CD4-positive, alpha-beta T cell treated with Interleukin-15 for 1 hour (primary cell): Measurements from ENCODE around the gene STAM2.
"Not testable (repeated sequence)": the region's sequence is repeated elsewhere in the genome, so short reads cannot be mapped to it uniquely, and the experiment has no call there.

Experiments
- DNase-seq: peaks from one replicate; pipeline ENCODE4 v3.0.0-alpha.2; 2020

The STAM2 gene

GRCh38 chr2:152172201-152172785 lies 3.3 kb downstream of the STAM2 start:
- not testable (repeated sequence) for DNase-seq

DNA sequence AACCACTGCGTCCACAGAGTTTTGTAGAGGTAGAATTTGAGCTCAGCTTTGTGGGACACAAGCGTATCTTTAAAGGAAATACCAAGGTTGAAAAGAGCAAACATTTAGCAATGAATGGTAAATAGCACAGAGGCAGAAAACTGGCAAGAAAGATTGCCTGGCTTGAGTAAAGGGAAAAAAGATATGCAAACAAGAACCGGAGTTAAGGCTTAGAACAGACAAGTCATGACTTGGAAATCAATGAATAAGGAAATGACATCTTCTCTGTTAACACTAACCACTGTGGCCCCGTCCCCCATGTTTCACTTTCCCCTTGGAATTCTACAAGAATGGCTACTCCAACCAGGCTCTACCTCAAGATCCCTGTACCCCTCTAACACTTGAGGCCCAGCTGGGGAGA lies 3.8 kb downstream of the STAM2 start:
- no peak for DNase-seq

GRCh38 chr2:152169158-152169557 lies 6.4 kb downstream of the STAM2 start:
- DNase-seq: not testable (repeated sequence)

- DNase-seq: not testable (repeated sequence)
Observed at GRCh38 chr2:152167470-152167869, 8.1 kb downstream of the STAM2 start.

- no peak for DNase-seq
Observed at GRCh38 chr2:152167065-152167464, 8.5 kb downstream of the STAM2 start.

DNA sequence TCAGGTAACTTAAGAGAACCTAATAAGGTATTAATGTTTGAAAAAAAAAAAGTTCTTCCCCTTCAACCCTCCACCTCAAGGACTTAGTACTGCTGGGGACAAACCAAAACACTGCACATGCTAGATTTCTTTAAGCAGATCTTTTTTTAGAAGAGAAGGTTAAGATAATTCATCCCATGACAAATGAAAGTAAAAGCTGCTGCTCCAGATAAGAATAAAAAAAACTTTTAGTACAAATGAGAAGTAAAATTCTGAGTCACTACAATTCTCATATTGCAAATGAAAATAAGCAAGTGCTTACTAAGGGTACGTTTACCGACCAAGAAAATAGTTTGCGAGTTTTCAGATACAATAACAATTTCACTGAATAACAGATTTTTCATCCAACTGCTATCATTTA lies 8.9 kb downstream of the STAM2 start:
- no peak for DNase-seq

DNA sequence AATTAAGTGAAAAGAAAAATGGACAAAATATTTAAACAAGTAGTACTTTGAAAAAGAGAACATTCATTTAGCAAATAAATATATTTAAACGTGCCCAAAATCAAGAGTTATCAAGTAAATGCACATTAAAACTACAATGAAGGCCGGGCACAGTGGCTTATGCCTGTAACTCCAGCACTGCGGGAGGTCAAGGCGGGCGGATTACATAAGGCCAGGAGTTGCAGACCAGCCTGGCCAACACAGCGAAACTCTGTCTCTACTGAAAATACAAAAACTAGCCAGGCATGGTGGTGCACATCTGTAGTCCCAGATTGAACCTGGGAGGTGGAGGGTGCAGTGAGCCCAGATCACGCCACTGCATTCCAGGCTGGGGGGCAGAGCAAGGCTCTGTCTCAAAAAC lies 9.8 kb downstream of the STAM2 start:
- DNase-seq: no peak

DNA sequence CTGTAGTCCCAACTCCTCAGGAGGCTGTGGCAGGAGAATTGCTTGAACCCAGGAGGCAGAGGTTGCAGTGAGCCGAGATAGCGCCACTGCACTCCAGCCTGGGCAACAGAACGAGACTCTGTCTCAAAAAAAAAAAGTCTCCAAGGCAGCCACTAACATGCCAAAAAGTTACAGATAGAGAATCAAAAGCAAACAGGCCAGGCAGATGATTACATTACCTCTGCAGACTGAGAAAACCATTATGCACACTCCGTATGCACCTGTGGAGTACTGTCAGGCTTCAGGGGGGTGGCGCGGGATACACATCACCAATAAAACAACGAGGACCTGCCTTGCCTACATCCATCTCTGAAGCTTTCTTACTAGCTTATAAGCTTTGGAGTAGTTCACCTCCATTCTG lies 10.3 kb downstream of the STAM2 start:
- no peak for DNase-seq

GRCh38 chr2:152163669-152164068 lies 11.9 kb downstream of the STAM2 start:
- not testable (repeated sequence) for DNase-seq

- DNase-seq: no peak
Observed at GRCh38 chr2:152162141-152162540, 13.4 kb downstream of the STAM2 start.

GRCh38 chr2:152161598-152161997 lies 14.0 kb downstream of the STAM2 start:
- no peak for DNase-seq

- not testable (repeated sequence) for DNase-seq
Observed at GRCh38 chr2:152160378-152160777, 15.2 kb downstream of the STAM2 start.

GRCh38 chr2:152157253-152157652 lies 18.3 kb downstream of the STAM2 start:
- DNase-seq: no peak

GRCh38 chr2:152155209-152155608 lies 20.4 kb downstream of the STAM2 start:
- no peak for DNase-seq

GRCh38 chr2:152154462-152154861 lies 21.1 kb downstream of the STAM2 start:
- no peak for DNase-seq

GRCh38 chr2:152134488-152135280 lies 40.9 kb downstream of the STAM2 start:
- no peak for DNase-seq

GRCh38 chr2:152132306-152132705 lies 43.3 kb downstream of the STAM2 start:
- no peak for DNase-seq

DNA sequence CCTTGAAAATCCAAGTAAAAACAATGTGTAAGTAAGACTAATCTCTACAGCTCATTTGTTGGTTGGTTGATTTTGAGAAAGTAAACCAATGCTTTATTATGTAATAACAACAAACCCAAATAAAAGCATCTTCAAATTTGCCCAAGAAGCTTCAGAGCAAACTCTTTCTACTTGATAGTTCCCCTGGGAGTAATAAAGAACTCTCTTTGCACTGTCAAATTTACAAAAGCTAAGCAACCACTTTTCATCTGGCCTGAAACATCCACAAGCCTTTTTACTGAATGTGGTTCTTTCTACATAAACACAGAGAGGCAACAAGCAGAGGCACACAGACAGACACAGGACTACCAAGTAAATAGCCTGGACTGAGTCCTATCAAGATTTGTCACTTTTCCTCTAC lies 47.9 kb downstream of the STAM2 start:
- DNase-seq: no peak

DNA sequence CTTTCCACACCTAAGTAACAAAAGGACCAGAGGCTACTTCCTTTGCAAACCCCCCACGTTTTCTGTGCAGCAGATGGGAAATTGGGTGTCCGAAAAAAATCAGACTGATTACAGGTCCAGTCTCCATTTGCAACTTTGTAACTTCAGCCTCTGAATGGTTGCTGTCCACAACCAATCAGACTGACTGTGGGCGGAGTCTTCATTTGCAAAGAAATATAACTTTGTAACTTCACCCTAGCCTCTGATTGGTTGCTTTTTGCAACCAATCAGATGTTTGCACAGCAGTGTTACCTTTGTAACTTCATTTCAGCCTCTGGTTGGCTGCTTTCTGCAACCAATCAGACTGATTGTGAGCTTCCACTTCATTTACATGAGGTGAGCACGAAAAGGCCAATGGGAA lies 48.9 kb downstream of the STAM2 start:
- no peak for DNase-seq

DNA sequence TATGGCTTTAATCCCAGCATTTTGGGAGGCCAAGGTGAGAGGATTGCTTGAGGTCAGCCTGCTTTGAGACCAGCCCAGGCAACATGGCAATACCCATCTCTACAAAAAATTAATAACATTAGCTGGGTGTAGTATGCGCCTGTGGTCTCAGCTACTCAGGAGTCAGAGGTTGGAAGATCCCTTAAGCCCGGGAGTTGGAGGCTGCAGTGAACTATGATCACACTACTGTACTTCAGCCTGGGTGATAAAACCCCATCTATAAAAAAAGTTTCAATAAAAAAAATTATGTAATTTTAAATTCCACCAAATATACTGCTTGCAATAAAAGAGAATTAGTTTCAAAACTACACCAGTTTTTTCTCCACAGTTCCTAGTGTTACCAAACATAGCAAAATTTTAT lies 53.4 kb downstream of the STAM2 start:
- DNase-seq: no peak

DNA sequence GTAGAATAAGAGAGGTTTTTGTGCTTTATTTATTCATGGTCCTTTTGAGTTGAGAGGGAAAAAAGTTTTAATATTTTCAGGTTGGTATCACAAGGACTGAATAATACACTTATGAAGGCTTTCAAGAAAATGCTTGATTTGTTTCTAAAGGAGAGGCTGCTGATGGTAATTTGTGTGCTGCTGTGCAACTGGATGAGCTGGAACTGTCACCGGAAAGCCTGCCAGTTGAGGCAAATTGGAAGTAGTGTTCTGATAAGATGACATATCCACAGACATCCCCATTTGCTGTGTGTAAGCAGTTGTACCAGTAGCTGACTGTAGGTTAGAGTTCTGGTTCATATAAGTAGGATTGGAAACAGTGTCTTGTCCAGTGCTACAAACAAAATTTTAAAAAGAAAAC lies 55.1 kb downstream of the STAM2 start:
- no peak for DNase-seq

DNA sequence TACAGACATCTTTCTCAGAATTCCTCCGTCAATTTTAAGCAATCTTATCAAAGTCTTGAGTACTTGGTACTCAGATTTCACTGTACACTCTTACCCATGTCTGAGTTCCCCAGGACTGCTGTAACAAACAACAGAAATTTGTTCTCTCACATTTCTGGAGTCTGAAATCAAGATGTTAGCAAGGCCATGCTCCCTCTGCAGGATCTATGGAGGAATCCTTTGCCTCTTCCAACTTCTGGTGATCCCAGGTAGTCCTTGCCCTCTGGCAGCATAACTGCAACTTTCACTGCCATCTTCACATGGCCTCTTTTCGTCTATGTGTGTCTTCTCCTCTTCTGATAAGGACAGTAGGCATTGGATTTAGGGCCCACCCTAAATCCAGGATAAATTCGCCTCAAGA lies 59.6 kb downstream of the STAM2 start:
- no peak for DNase-seq

- no peak for DNase-seq
Observed at GRCh38 chr2:152114366-152114765, 61.2 kb downstream of the STAM2 start.

DNA sequence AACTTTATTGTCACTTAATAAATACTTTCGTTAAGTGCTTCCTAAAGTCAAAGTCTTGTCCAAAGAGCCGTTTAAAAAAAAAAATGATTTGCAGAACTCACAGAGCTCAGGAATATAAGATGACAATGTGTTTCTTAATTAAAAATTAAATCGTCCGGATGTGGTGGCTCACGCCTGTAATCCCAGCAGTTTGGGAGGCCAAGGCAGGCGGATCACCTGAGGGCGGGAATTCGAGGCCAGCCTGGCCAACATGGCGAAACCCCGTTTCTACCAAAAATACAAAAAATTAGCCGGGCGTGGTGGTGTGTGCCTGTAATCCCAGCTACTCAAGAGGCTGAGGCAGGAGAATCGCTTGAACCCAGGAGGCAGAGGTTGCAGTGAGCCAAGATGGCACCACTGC lies 68.4 kb downstream of the STAM2 start:
- DNase-seq: not testable (repeated sequence)

DNA sequence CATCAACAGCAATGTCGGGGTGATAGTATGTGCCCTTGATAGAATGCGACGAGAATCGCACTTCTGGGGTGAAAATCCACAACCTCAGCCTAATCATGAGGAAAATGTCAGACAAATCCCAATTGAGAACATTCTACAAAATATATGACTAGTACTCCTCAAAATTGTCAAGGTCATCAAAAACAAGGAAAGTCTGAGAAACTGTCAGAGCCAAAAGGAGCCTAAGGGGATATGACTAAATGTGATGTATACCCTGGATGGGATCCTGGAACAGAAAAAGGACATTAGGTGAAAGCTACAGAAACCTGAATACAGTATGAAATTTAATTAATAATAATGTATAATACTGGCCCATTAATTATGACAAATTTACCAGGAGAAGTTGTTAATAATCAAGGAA lies 69.1 kb downstream of the STAM2 start:
- no peak for DNase-seq
